ENCODE data around the gene KCNMB2.

Gene KCNMB2

DNA sequence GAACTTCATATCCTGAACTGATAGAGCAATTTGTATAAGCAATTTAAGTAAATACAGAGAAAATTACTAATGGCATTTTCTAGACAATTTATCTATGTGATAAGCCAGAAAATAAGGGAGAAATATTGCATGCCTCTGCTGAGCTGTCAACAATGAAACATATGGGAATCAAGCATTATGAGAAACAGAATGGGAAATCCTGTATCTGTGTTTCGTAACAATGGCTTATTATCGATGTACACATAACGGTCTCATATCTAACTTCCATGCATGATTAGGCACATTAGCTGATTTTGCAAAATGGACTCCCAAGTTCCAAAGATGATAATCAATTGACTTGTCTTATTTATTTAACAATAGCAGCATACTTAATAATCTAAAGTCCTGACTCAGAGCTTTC, 30.4 kb upstream of the KCNMB2 start:
- Histone ChIP-seq H3K27ac (replicated peaks) (no peak overlapping the region), H3K27me3 (ENCODE audit: insufficient read depth, poor library complexity, severe bottlenecking) (no peaks in the 10 kb centered on the region), H3K4me3 (replicated peaks; ENCODE audit: insufficient read depth, low read length) (no peak overlapping the region)
- DNase-seq (ENCODE audit: low read depth in 1 of 2, low spot score in 1 of 2), result no peak
- TF ChIP-seq SPI1 (IDR thresholded peaks at IDR 0.05; ENCODE audit: borderline replicate concordance, low read depth) (no peak), POLR2AphosphoS5 (IDR thresholded peaks at IDR 0.05; ENCODE audit: low read depth) (no peak), GABPA (IDR thresholded peaks at IDR 0.05; ENCODE audit: low read depth) (no peak)
- TF ChIP-seq, protein P1, sequence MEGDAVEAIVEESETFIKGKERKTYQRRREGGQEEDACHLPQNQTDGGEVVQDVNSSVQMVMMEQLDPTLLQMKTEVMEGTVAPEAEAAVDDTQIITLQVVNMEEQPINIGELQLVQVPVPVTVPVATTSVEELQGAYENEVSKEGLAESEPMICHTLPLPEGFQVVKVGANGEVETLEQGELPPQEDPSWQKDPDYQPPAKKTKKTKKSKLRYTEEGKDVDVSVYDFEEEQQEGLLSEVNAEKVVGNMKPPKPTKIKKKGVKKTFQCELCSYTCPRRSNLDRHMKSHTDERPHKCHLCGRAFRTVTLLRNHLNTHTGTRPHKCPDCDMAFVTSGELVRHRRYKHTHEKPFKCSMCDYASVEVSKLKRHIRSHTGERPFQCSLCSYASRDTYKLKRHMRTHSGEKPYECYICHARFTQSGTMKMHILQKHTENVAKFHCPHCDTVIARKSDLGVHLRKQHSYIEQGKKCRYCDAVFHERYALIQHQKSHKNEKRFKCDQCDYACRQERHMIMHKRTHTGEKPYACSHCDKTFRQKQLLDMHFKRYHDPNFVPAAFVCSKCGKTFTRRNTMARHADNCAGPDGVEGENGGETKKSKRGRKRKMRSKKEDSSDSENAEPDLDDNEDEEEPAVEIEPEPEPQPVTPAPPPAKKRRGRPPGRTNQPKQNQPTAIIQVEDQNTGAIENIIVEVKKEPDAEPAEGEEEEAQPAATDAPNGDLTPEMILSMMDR (IDR thresholded peaks at IDR 0.05; ENCODE audit: insufficient read depth, low read length), result no peak
- TF ChIP-seq, protein P2, sequence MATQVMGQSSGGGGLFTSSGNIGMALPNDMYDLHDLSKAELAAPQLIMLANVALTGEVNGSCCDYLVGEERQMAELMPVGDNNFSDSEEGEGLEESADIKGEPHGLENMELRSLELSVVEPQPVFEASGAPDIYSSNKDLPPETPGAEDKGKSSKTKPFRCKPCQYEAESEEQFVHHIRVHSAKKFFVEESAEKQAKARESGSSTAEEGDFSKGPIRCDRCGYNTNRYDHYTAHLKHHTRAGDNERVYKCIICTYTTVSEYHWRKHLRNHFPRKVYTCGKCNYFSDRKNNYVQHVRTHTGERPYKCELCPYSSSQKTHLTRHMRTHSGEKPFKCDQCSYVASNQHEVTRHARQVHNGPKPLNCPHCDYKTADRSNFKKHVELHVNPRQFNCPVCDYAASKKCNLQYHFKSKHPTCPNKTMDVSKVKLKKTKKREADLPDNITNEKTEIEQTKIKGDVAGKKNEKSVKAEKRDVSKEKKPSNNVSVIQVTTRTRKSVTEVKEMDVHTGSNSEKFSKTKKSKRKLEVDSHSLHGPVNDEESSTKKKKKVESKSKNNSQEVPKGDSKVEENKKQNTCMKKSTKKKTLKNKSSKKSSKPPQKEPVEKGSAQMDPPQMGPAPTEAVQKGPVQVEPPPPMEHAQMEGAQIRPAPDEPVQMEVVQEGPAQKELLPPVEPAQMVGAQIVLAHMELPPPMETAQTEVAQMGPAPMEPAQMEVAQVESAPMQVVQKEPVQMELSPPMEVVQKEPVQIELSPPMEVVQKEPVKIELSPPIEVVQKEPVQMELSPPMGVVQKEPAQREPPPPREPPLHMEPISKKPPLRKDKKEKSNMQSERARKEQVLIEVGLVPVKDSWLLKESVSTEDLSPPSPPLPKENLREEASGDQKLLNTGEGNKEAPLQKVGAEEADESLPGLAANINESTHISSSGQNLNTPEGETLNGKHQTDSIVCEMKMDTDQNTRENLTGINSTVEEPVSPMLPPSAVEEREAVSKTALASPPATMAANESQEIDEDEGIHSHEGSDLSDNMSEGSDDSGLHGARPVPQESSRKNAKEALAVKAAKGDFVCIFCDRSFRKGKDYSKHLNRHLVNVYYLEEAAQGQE (IDR thresholded peaks at IDR 0.05; ENCODE audit: insufficient replicate concordance, low read depth), result no peak

DNA sequence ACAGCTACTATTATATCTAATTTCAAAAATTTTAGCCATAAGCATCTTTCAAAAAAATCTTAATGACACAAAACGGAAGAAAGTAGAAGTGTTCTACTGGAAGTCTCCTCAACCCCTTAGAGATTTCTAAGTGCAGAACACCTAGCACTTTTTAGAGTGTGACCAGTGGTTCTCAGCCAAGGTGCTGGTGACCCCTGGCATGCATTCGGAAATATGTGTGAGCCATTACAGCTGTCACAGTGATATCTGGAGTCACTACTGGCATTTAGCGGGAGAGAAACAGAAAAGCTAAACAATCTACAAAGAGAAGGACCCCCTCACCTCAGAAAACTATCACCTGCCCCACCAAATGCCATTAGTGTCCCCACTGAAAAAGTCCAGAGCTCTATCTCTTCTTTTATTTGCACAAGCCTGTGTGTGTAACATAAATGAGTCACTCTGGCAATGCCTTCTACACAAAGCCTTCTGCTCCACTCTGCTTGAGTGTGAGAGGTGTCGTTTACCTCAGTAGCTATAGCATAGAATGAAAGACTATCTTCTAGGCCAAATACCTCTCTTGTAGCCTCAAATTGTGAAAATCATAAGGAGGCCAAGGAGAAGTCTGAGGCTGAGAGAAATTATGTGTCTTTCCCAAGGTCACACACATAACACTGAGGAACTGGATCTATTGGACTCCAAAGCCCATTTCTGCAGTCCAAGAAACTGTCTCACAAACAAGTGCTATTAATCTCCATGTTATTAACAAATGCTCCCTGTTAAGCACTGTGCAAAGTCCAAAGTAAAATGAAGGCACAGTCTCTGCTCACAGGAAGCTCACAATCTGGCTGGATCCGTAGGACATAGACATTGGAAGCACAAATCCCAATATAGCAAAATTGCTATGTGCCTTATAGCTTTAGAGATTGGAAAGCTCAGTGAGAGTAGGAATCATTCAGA, 28.5 kb upstream of the KCNMB2 start:
- H3K27me3 ChIP-seq (ENCODE audit: insufficient read depth, poor library complexity, severe bottlenecking), result no peaks in the 10 kb centered on the region
- TF ChIP-seq, protein P1 (IDR thresholded peaks at IDR 0.05; ENCODE audit: insufficient read depth, low read length), result no peak
- TF ChIP-seq SPI1 (IDR thresholded peaks at IDR 0.05; ENCODE audit: borderline replicate concordance, low read depth), result no peak
- TF ChIP-seq, protein P2 (IDR thresholded peaks at IDR 0.05; ENCODE audit: insufficient replicate concordance, low read depth), result no peak
- TF ChIP-seq POLR2AphosphoS5 (IDR thresholded peaks at IDR 0.05; ENCODE audit: low read depth), result no peak
- no peak for TF ChIP-seq GABPA (IDR thresholded peaks at IDR 0.05; ENCODE audit: low read depth)
- H3K4me3 ChIP-seq (replicated peaks; ENCODE audit: insufficient read depth, low read length), result no peak overlapping the region
- DNase-seq (ENCODE audit: low read depth in 1 of 2, low spot score in 1 of 2), result no peak
- no peak overlapping the region for H3K27ac ChIP-seq (replicated peaks)

DNA sequence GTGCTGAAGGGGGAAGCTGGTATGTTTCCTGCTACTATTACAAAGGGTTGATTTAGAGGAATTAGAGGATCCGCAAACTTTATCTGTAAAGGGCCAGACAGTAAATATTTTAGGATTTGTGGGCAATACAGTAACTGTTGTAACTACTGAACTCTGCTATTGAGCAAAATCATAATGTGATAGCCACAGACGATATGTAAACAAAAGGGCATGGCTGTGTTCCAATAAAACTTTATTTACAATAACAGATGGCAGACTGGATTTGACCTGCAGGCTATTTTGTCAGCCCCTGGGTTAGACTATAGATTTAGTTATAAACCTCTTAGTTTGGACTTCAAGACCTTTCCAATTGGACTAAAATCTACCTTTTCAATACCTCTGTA, 27.8 kb upstream of the KCNMB2 start:
- DNase-seq (ENCODE audit: low read depth in 1 of 2, low spot score in 1 of 2), result no peak
- H3K27me3 ChIP-seq (ENCODE audit: insufficient read depth, poor library complexity, severe bottlenecking), result no peaks in the 10 kb centered on the region
- H3K4me3 ChIP-seq (replicated peaks; ENCODE audit: insufficient read depth, low read length), result no peak overlapping the region
- H3K27ac ChIP-seq (replicated peaks), result no peak overlapping the region
- TF ChIP-seq POLR2AphosphoS5 (IDR thresholded peaks at IDR 0.05; ENCODE audit: low read depth) (no peak), SPI1 (IDR thresholded peaks at IDR 0.05; ENCODE audit: borderline replicate concordance, low read depth) (no peak), GABPA (IDR thresholded peaks at IDR 0.05; ENCODE audit: low read depth) (no peak)
- TF ChIP-seq, protein P2 (IDR thresholded peaks at IDR 0.05; ENCODE audit: insufficient replicate concordance, low read depth), result no peak
- TF ChIP-seq, protein P1 (IDR thresholded peaks at IDR 0.05; ENCODE audit: insufficient read depth, low read length), result no peak

All from HL-60 (cell line).